H1 (cell line): ENCODE data around the gene ZFHX2. TPM values are rescaled to one million over a fixed set of nuclear protein-coding genes. Genes with fewer than 3 reads are reported as not detected.
A peak's percentile ranks its signal among the peaks of the same experiment; 100 is the strongest.

Experiments
- CTCF ChIA-PET: fragments of 300-600 bp; sonication (Branson Sonifier 250); formaldehyde crosslinking; loops from one replicate; lab custom pipeline; 2021; ENCODE audit not compliant: partially characterized antibody; lab: Charles Lee
- POLR2A ChIA-PET: fragments of 300-600 bp; sonication (Branson Sonifier 250); formaldehyde crosslinking; loops from one replicate; lab custom pipeline; 2021; ENCODE audit warnings: inconsistent platforms; ENCODE audit not compliant: partially characterized antibody; lab: Charles Lee
- DNase-seq, 2 experiments: peaks; one replicate each; pipeline versions ENCODE4 v3.0.0 to v3.0.0-alpha.2; 2010 to 2022; ENCODE audit warnings: low spot score in 2 of 2, low read depth in 1 of 2, mixed read lengths in 1 of 2
- FAIRE-seq: peaks from 2 replicates; lab custom pipeline; 2011; peaks lifted over from hg19 to GRCh38; lab: Jason Lieb, UNC
- H2AFZ ChIP-seq: 2 replicates; pipeline ENCODE4 v1.8.1; 2012; ENCODE audit warnings: low read length, inconsistent platforms
- H2AK5ac ChIP-seq: 2 replicates; pipeline ENCODE4 v1.6.1; 2013; ENCODE audit warnings: low read depth, low read length
- H2BK120ac ChIP-seq: replicated peaks from 2 replicates; pipeline ENCODE3; 2013; ENCODE audit warnings: low read depth, low read length, inconsistent platforms
- H2BK12ac ChIP-seq: 2 replicates; pipeline ENCODE4 v1.6.1; 2013; ENCODE audit warnings: low read depth, low read length
- H2BK15ac ChIP-seq: 2 replicates; pipeline ENCODE4 v1.6.1; 2013; ENCODE audit warnings: low read length
- H2BK20ac ChIP-seq: 2 replicates; pipeline ENCODE4 v1.6.1; 2013; ENCODE audit warnings: low read length
- H2BK5ac ChIP-seq: 2 replicates; pipeline ENCODE4 v1.6.1; 2013; ENCODE audit warnings: low read depth, low read length
- H3K14ac ChIP-seq: 2 replicates; pipeline ENCODE4 v1.6.1; 2013; ENCODE audit warnings: inconsistent platforms; ENCODE audit not compliant: insufficient read length
- H3K18ac ChIP-seq: 2 replicates; pipeline ENCODE4 v1.6.1; 2013; ENCODE audit warnings: low read length; ENCODE audit errors: extremely low read depth
- H3K23ac ChIP-seq: 2 replicates; pipeline ENCODE4 v1.6.1; 2013; ENCODE audit warnings: inconsistent platforms; ENCODE audit not compliant: insufficient read length
- H3K23me2 ChIP-seq: 2 replicates; pipeline ENCODE4 v1.6.1; 2013; ENCODE audit warnings: low read depth, low read length
- H3K27ac ChIP-seq: 2 replicates; pipeline ENCODE4 v1.6.1; 2011; ENCODE audit warnings: low read depth, low read length, inconsistent platforms
- H3K27me3 ChIP-seq, 4 experiments: replicated peaks in 1 of 4; 1 replicate in 1 of 4; 2 replicates in 3 of 4; pipeline versions ENCODE4 v1.6.1 to v1.8.1; 2011 to 2013; ENCODE audit warnings: low read length in 3 of 4, mild to moderate bottlenecking in 3 of 4, inconsistent platforms in 2 of 4, mixed read lengths in 2 of 4, moderate library complexity in 1 of 4; ENCODE audit not compliant: control insufficient read depth in 3 of 4, insufficient read depth in 3 of 4; ENCODE audit errors: extremely low read depth in 1 of 4
- H3K36me3 ChIP-seq, 4 experiments: 2 replicates each; pipeline versions ENCODE4 v1.6.1 to v1.8.1; 2011 to 2013; ENCODE audit warnings: mild to moderate bottlenecking in 4 of 4, low read length in 3 of 4, moderate library complexity in 2 of 4, control low read depth in 1 of 4, inconsistent platforms in 1 of 4; ENCODE audit not compliant: insufficient read depth in 4 of 4, control insufficient read depth in 2 of 4
- H3K4ac ChIP-seq: replicated peaks from 2 replicates; pipeline ENCODE3; 2013; ENCODE audit warnings: low read length, low read depth, mixed read lengths, inconsistent platforms; ENCODE audit not compliant: insufficient read length
- H3K4me1 ChIP-seq, 4 experiments: replicated peaks in 1 of 4; 1 replicate in 1 of 4; 2 replicates in 3 of 4; pipeline versions ENCODE4 v1.6.1 to v1.8.1; 2011 to 2013; ENCODE audit warnings: low read length in 3 of 4, inconsistent platforms in 2 of 4, mixed read lengths in 1 of 4; ENCODE audit not compliant: insufficient read depth in 4 of 4, control insufficient read depth in 3 of 4
- H3K4me2 ChIP-seq, 2 experiments: 2 replicates each; pipeline versions ENCODE4 v1.6.1 to v1.8.1; 2011 to 2013; ENCODE audit warnings: low read depth in 2 of 2, low read length in 2 of 2, control low read depth in 1 of 2, inconsistent platforms in 1 of 2, mild to moderate bottlenecking in 1 of 2; ENCODE audit not compliant: insufficient read depth in 1 of 2
- H3K4me3 ChIP-seq, 4 experiments: fragments of 200-600, 300-600 bp in 1 of 4; sonication (generic), shearing (Covaris generic), sonication (Bioruptor Twin) in 1 of 4; 2 replicates each; pipeline versions ENCODE4 v1.5.1 to v1.8.1; 2011 to 2016; ENCODE audit warnings: low read length in 4 of 4, low read depth in 3 of 4, control low read depth in 2 of 4, inconsistent platforms in 2 of 4, mild to moderate bottlenecking in 2 of 4, mixed read lengths in 1 of 4, moderate library complexity in 1 of 4; ENCODE audit not compliant: insufficient read depth in 2 of 4; ENCODE audit errors: extremely low read depth in 1 of 4
- H3K56ac ChIP-seq: replicated peaks from 2 replicates; pipeline ENCODE3; 2013; ENCODE audit warnings: low read depth, mild to moderate bottlenecking, mixed read lengths, low read length, inconsistent platforms; ENCODE audit not compliant: insufficient read length
- H3K79me1 ChIP-seq: 2 replicates; pipeline ENCODE4 v1.6.1; 2013; ENCODE audit warnings: low read depth, low read length, control low read depth
- H3K79me2 ChIP-seq, 2 experiments: 2 replicates each; pipeline versions ENCODE4 v1.6.1 to v1.8.1; 2012 to 2013; ENCODE audit warnings: low read length in 2 of 2, mild to moderate bottlenecking in 2 of 2, inconsistent platforms in 1 of 2; ENCODE audit not compliant: insufficient read depth in 2 of 2, control insufficient read depth in 1 of 2
- H3K9ac ChIP-seq, 4 experiments: replicated peaks in 1 of 4; 1 replicate in 1 of 4; 2 replicates in 3 of 4; pipeline versions ENCODE4 v1.6.1 to v1.8.1; 2011 to 2013; ENCODE audit warnings: low read depth in 3 of 4, low read length in 3 of 4, control low read depth in 2 of 4, mild to moderate bottlenecking in 2 of 4, moderate library complexity in 2 of 4, inconsistent platforms in 1 of 4; ENCODE audit errors: extremely low read depth in 1 of 4
- H3K9me3 ChIP-seq, 2 experiments: 2 replicates each; pipeline versions ENCODE4 v1.6.1 to v1.8.1; 2012 to 2013; ENCODE audit warnings: mild to moderate bottlenecking in 2 of 2, moderate library complexity in 2 of 2, control low read depth in 1 of 2, inconsistent platforms in 1 of 2, low read depth in 1 of 2, low read length in 1 of 2, mixed read lengths in 1 of 2; ENCODE audit not compliant: insufficient read depth in 2 of 2
- H4K20me1 ChIP-seq, 2 experiments: replicated peaks in 1 of 2; 2 replicates each; pipeline versions ENCODE3 to v1.8.1; 2011 to 2013; ENCODE audit warnings: inconsistent platforms in 2 of 2, low read length in 2 of 2, mild to moderate bottlenecking in 1 of 2; ENCODE audit not compliant: insufficient read depth in 2 of 2, control insufficient read depth in 1 of 2
- H4K5ac ChIP-seq: 2 replicates; pipeline ENCODE4 v1.6.1; 2013; ENCODE audit warnings: low read length, low read depth, mixed read lengths, inconsistent platforms; ENCODE audit not compliant: insufficient read length
- H4K8ac ChIP-seq: 2 replicates; pipeline ENCODE4 v1.8.0; 2013; ENCODE audit warnings: mild to moderate bottlenecking, moderate library complexity, low read length, inconsistent platforms; ENCODE audit not compliant: insufficient read depth; ENCODE audit errors: extremely low read depth
- H4K91ac ChIP-seq: replicated peaks from 2 replicates; pipeline ENCODE3; 2013; ENCODE audit warnings: low read length, mixed read lengths, inconsistent platforms; ENCODE audit not compliant: insufficient read length
- E2F6 ChIP-seq: IDR thresholded peaks from 2 replicates; pipeline ENCODE4 v1.6.1; 2012; ENCODE audit warnings: inconsistent platforms
- FOSL1 ChIP-seq: IDR thresholded peaks from 2 replicates; pipeline ENCODE4 v1.6.1; 2011; ENCODE audit warnings: mild to moderate bottlenecking, low read depth, low read length, moderate library complexity; ENCODE audit not compliant: insufficient read depth
- KDM5A ChIP-seq: fragments of 200-600 bp; IDR thresholded peaks from 2 replicates; pipeline ENCODE4 v1.7.1; 2012; ENCODE audit warnings: mild to moderate bottlenecking, low read length, inconsistent platforms, mixed read lengths
- SAP30 ChIP-seq: fragments of 300-600 bp; sonication (generic); IDR thresholded peaks from 2 replicates; pipeline ENCODE4 v1.7.1; 2012; ENCODE audit warnings: low read length, moderate library complexity, mild to moderate bottlenecking, inconsistent platforms; ENCODE audit not compliant: insufficient read depth, insufficient replicate concordance
- SIN3A ChIP-seq, 2 experiments: IDR thresholded peaks in 1 of 2; conservative IDR thresholded peaks in 1 of 2; 2 replicates each; pipeline ENCODE4 v1.6.1; 2011 to 2012; ENCODE audit warnings: low read length in 2 of 2, improper control_type of control experiment in 1 of 2, low read depth in 1 of 2, mild to moderate bottlenecking in 1 of 2
- SP4 ChIP-seq: IDR thresholded peaks from 2 replicates; pipeline ENCODE4 v1.6.1; 2012; ENCODE audit warnings: low read length, inconsistent platforms
- WGBS, 2 experiments: shearing (Covaris generic) in 1 of 2; methylation state at CpG; one replicate each; pipeline versions ENCODE4 v1.1.6 to v1.1.7; 2013 to 2015; ENCODE audit warnings: low lambda C conversion rate in 2 of 2, mixed read lengths in 2 of 2, inconsistent platforms in 1 of 2, low coverage in 1 of 2, missing lambda C conversion rate in 1 of 2; ENCODE audit not compliant: insufficient replicate concordance in 2 of 2, insufficient coverage in 1 of 2, insufficient read length in 1 of 2; ENCODE audit errors: extremely low coverage in 1 of 2, missing lambda C conversion rate in 1 of 2; 5-methylcytosine and 5-hydroxymethylcytosine counted together
- polyA plus RNA-seq, 7 experiments: library from polyadenylated mRNA; depleted of rRNA in 3 of 7; stranded (reverse) in 5 of 7; unstranded in 2 of 7; fragments of >200 nt in 5 of 7; fragments of 200-250 nt in 2 of 7; gene quantifications; 1 replicate in 5 of 7; 2 replicates in 1 of 7; 4 replicates in 1 of 7; pipeline versions ENCODE4 v1.2.1 to v1.2.3, GENCODE V29; 2011 to 2013; ENCODE audit warnings: missing spikeins in 2 of 7, mixed read lengths in 2 of 7
- total RNA-seq: library from RNA; stranded (reverse); fragmentation: NEBNext Ultra II Directional; extraction: Animal tissue kit (Norgen Biotek cat#: 25700); gene quantifications from 2 replicates; pipeline ENCODE4 v1.2.1, GENCODE V29; 2021
- TF ChIP-seq, protein P1 (sequence below): IDR thresholded peaks from 2 replicates; pipeline ENCODE4 v1.6.1; 2011; ENCODE audit warnings: low read length, improper control_type of control experiment

The ZFHX2 gene
- total and polyA plus RNA-seq, 2 of the 8 experiments (the other 6 are each of a cell fraction or from before 2014, with no cell fraction given), result 2.7 to 27.0 TPM

- Histone ChIP-seq H2BK20ac (peak overlapping the region; percentile 93), H2BK120ac (peak overlapping the region; percentile 8), H3K79me1 (peaks cover 6% of the 10 kb centered on the region), H3K18ac (peak overlapping the region; percentile 97), H4K20me1 (no peaks in the 10 kb centered on the region), H3K27me3 (no peaks in the 10 kb centered on the region), H3K9ac (peak overlapping the region in 3 of 4 experiments; percentile 13 to 93 (median 51); a peak in 6 of 7 replicates), H3K9me3 (no peaks in the 10 kb centered on the region), H3K14ac (no peak overlapping the region), H2AFZ (no peak overlapping the region), H3K23me2 (peaks cover 17% of the 10 kb centered on the region), H2BK5ac (peak overlapping the region; percentile 96), H3K79me2 (peaks cover 3 to 33% of the 10 kb centered on the region in 2 experiments; a peak in 2 of 4 replicates), H2BK15ac (no peak overlapping the region), H4K91ac (peak overlapping the region; percentile 86), H3K4me2 (peak overlapping the region; percentile 96 to 99), H3K27ac (peak overlapping the region; percentile 97), H2AK5ac (peak overlapping the region; percentile 66), H3K56ac (peak overlapping the region; percentile 69), H4K5ac (peak overlapping the region; percentile 64), H3K4me3 (peak overlapping the region; percentile 42 to 72 (median 58); a peak in 7 of 8 replicates), H3K4ac (peak overlapping the region; percentile 50), H4K8ac (no peak overlapping the region), H3K36me3 (peaks cover 0 to 17% (median 4%) of the 10 kb centered on the region in 4 experiments; a peak in 3 of 8 replicates), H3K23ac (no peak overlapping the region), H3K4me1 (peaks cover 9 to 25% (median 18%) of the 10 kb centered on the region in 4 experiments), H2BK12ac (peak overlapping the region; percentile 77)
- ChIA-PET POLR2A (interaction anchor here (0.7 to 52.7 kb wide), 9 partner anchors 8 to 567 kb away, joined by 3 to 1523 read pairs (median 4); partner anchors contain the start of genes AP1G2, NGDN, THTPA and ZFHX2), CTCF (interaction anchor here (0.5 to 70.5 kb wide), 11 partner anchors 12 to 1978 kb away, joined by 3 to 2092 read pairs (median 5); partner anchors contain the start of genes AP1G2, NGDN, THTPA and ZFHX2)
- FAIRE-seq, result peak; percentile 97
- DNase-seq, result peak in 1 of 2 experiments; percentile 79
- whole genome bisulfite sequencing, 2 experiments, result 25% methylated on average over 10 of the region's 10 CpGs; no CpG with 5 or more reads in 1 of the 2 experiments
- no peak for TF ChIP-seq SAP30
- TF ChIP-seq SP4, result no peak; the same call in 1 of the 2 replicates
- no peak for TF ChIP-seq FOSL1
- 0 out of 4 replicates have a peak, but pooled peaks of 1 of the 2 experiments have one; percentile 53 for TF ChIP-seq SIN3A (conservative IDR thresholded peaks at IDR 0.05 in 1 of 2, IDR thresholded peaks at IDR 0.05 in 1 of 2; ENCODE audit: low read depth in 1 of 2, low read length in 2 of 2)
- TF ChIP-seq KDM5A, result no peak
- TF ChIP-seq, protein P1, sequence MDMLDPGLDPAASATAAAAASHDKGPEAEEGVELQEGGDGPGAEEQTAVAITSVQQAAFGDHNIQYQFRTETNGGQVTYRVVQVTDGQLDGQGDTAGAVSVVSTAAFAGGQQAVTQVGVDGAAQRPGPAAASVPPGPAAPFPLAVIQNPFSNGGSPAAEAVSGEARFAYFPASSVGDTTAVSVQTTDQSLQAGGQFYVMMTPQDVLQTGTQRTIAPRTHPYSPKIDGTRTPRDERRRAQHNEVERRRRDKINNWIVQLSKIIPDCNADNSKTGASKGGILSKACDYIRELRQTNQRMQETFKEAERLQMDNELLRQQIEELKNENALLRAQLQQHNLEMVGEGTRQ, result no peak
- peak; percentile 17; the same call in 1 of the 2 replicates for TF ChIP-seq E2F6
These were observed 12.1 kb downstream of the ZFHX2 start for GRCh38 chr14:23539248-23540140.
